ENCODE data around the gene GSTM4. TPM values are rescaled to one million over a fixed set of nuclear protein-coding genes. Genes with fewer than 3 reads are reported as not detected.

Gene GSTM4
- total and polyA plus RNA-seq, 2 of the 4 experiments (the other 2 are of a cell fraction) = 10.4 to 37.8 TPM

DNA sequence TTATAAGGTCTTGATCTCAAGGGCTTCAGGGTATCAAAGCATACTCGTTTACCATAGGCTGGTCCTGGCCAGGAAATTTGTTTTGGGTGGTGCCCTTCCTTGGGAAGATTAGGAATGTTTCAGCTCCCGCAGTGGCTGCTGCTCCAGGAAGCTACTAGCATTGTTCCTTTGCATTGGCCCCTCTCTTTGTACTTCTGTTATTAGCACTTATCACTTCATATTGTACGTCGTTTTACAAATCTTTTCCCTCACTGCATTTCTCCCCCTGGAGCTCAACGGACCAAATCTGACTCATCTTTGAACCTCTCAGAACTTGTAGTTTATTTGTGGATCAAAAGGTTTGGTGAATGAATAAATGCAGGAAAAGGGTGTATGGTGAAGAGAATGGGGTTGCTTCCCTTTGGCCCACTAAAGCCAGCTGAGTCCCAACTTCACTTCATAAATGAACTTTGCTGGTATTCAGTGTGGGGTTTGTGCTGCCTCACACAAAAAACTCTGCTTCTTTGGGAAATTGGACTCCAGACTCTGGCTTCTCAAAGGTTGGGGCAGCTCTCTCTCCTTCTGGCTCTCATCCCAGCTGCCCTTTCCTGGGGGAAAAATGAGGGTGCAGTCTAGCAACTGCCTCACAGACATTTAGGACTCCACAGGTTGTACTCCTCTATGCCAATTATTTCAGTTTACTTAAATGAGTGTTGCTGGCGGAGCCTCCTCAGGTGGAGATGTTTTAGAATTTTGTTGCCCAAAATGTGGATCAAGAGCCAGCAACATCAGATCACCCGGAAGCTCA is 42.3 kb upstream of the GSTM4 start:
- H2AK9ac ChIP-seq (replicated peaks; ENCODE audit: low read depth, low read length, poor library complexity) = peak overlapping the region; percentile 47
- peaks cover 25% of the 10 kb centered on the region for H3K4me1 ChIP-seq (ENCODE audit: control insufficient read depth, insufficient read depth, low read length)
- no peaks in the 10 kb centered on the region for H3K36me3 ChIP-seq (ENCODE audit: control insufficient read depth, insufficient read depth, low read length)
- H4K5ac ChIP-seq (ENCODE audit: low read depth, low read length) = peak overlapping the region; percentile 12; the same call in 1 of the 2 replicates
- DNase-seq (peak; percentile 76), ATAC-seq (ENCODE audit: low read depth) (peak; percentile 51)
- WGBS, 2 experiments (ENCODE audit: extremely low coverage in 2 of 2, insufficient read length in 1 of 2) = 40% methylated on average over 1 of the region's 7 CpGs; no CpG with 5 or more reads in 1 of the 2 experiments
- peaks cover 3 to 57% of the 10 kb centered on the region in 2 experiments; a peak in 3 of 4 replicates for H3K79me1 ChIP-seq (ENCODE audit: low read depth in 1 of 2, low read length in 2 of 2)
- no peak overlapping the region for H3K4me3 ChIP-seq (ENCODE audit: insufficient read depth, low read depth, low read length)
- in situ Hi-C loops (cut with MboI; ENCODE audit: low sequenced_read_pairs) (no loop called here), intact Hi-C loops (cut with micrococcal nuclease) (no loop called here), dilution Hi-C loops (cut with HindIII; ENCODE audit: low sequenced_read_pairs, unreplicated experiment) (no loop called here)
- peak overlapping the region; percentile 44; the same call in 1 of the 2 replicates for H3K18ac ChIP-seq (ENCODE audit: low read depth, low read length)
- POLR2A ChIA-PET (ENCODE audit: unreplicated experiment) = interaction anchor here (0.5 kb wide), 1 partner anchor 12 kb away, joined by 4 read pairs; no protein-coding TSS in a partner anchor
- H4K91ac ChIP-seq (ENCODE audit: insufficient read depth, low read depth, low read length) = peak overlapping the region; percentile 33
- CTCF ChIA-PET = interaction anchor here (0.8 to 1.9 kb wide), 4 partner anchors 13 to 264 kb away, joined by 3 to 5 read pairs (median 4); no protein-coding TSS in a partner anchor
- no peaks in the 10 kb centered on the region for H3K9me3 ChIP-seq (ENCODE audit: control insufficient read depth, insufficient read depth, low read length)
- peak overlapping the region; percentile 73 for H3K14ac ChIP-seq (replicated peaks; ENCODE audit: low read depth, low read length)
- peak overlapping the region; percentile 44 for H2BK5ac ChIP-seq (ENCODE audit: low read depth, low read length, poor library complexity, severe bottlenecking)
- no peak overlapping the region for H3K9ac ChIP-seq (ENCODE audit: low read depth, low read length)
- peak overlapping the region; percentile 27 to 33; a peak in 3 of 4 replicates for H4K8ac ChIP-seq (ENCODE audit: low read depth in 2 of 2, low read length in 2 of 2)
- H3K27ac ChIP-seq (ENCODE audit: insufficient read depth, low read length) = peak overlapping the region; percentile 13
- H3K27me3 ChIP-seq (ENCODE audit: control insufficient read depth, insufficient read depth, low read length) = no peaks in the 10 kb centered on the region
- peak overlapping the region; percentile 63; the same call in 1 of the 3 replicates for H2BK15ac ChIP-seq (ENCODE audit: low read depth, low read length)
- H3K56ac ChIP-seq (ENCODE audit: extremely low read depth, insufficient read depth, low read length) = no peak overlapping the region; the same call in 1 of the 2 replicates
- peak overlapping the region; percentile 54 for H2AFZ ChIP-seq (replicated peaks; ENCODE audit: low read length, poor library complexity)
- H3K9me1 ChIP-seq (ENCODE audit: insufficient read depth, low read length) = peaks cover 51% of the 10 kb centered on the region
- peak overlapping the region; percentile 72 for H2BK20ac ChIP-seq (ENCODE audit: low read depth, low read length)
- peak overlapping the region; percentile 16 for H3K4me2 ChIP-seq (ENCODE audit: low read depth, low read length)
- BruUV-seq (replicated peaks) = no TSS peak
- peak overlapping the region; percentile 16; the same call in 1 of the 2 replicates for H2AK5ac ChIP-seq (ENCODE audit: low read depth, low read length)
- H4K20me1 ChIP-seq (ENCODE audit: insufficient read depth, low read length) = no peaks in the 10 kb centered on the region
- H2BK120ac ChIP-seq (ENCODE audit: low read depth, low read length) = peak overlapping the region; percentile 74
- H3K4ac ChIP-seq (ENCODE audit: low read depth, low read length) = peak overlapping the region; percentile 71
- H3K23ac ChIP-seq (ENCODE audit: low read depth, low read length) = peak overlapping the region; percentile 70
- TF ChIP-seq MXI1 (IDR thresholded peaks at IDR 0.05; ENCODE audit: borderline replicate concordance, low read depth, low read length) (no peak), MAZ (IDR thresholded peaks at IDR 0.05; ENCODE audit: borderline replicate concordance, low read depth, low read length) (no peak), POLR2A (IDR thresholded peaks at IDR 0.05; ENCODE audit: low read depth, low read length) (no peak), CHD1 (IDR thresholded peaks at IDR 0.05; ENCODE audit: low read depth, low read length) (no peak), FOS (IDR thresholded peaks at IDR 0.05; ENCODE audit: low read depth, low read length) (no peak), CEBPB (IDR thresholded peaks at IDR 0.05; ENCODE audit: low read depth, low read length) (no peak), SMC3 (IDR thresholded peaks at IDR 0.05; ENCODE audit: low read depth, low read length) (no peak), RAD21 (IDR thresholded peaks at IDR 0.05; ENCODE audit: low read length) (no peak), BHLHE40 (IDR thresholded peaks at IDR 0.05; ENCODE audit: low read depth, low read length) (no peak), MAFK (IDR thresholded peaks at IDR 0.05; ENCODE audit: low read depth, low read length) (no peak), RCOR1 (IDR thresholded peaks at IDR 0.05; ENCODE audit: insufficient replicate concordance, low read length) (no peak), NFE2L2 (IDR thresholded peaks at IDR 0.05; ENCODE audit: low read depth, low read length) (no peak), RFX5 (IDR thresholded peaks at IDR 0.05; ENCODE audit: low read depth, low read length) (no peak)
- TF ChIP-seq, protein P1, sequence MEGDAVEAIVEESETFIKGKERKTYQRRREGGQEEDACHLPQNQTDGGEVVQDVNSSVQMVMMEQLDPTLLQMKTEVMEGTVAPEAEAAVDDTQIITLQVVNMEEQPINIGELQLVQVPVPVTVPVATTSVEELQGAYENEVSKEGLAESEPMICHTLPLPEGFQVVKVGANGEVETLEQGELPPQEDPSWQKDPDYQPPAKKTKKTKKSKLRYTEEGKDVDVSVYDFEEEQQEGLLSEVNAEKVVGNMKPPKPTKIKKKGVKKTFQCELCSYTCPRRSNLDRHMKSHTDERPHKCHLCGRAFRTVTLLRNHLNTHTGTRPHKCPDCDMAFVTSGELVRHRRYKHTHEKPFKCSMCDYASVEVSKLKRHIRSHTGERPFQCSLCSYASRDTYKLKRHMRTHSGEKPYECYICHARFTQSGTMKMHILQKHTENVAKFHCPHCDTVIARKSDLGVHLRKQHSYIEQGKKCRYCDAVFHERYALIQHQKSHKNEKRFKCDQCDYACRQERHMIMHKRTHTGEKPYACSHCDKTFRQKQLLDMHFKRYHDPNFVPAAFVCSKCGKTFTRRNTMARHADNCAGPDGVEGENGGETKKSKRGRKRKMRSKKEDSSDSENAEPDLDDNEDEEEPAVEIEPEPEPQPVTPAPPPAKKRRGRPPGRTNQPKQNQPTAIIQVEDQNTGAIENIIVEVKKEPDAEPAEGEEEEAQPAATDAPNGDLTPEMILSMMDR (conservative IDR thresholded peaks at IDR 0.05; ENCODE audit: low read depth, low read length) = no peak
- TF ChIP-seq, protein P2, sequence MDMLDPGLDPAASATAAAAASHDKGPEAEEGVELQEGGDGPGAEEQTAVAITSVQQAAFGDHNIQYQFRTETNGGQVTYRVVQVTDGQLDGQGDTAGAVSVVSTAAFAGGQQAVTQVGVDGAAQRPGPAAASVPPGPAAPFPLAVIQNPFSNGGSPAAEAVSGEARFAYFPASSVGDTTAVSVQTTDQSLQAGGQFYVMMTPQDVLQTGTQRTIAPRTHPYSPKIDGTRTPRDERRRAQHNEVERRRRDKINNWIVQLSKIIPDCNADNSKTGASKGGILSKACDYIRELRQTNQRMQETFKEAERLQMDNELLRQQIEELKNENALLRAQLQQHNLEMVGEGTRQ (IDR thresholded peaks at IDR 0.05; ENCODE audit: low read depth, low read length) = no peak
